Stimulated activated CD8-positive, alpha-beta memory T cell treated with anti-CD3 and anti-CD28 coated beads, Interleukin-7, amount 100 ng/mL, for 24 hours (primary cell): ENCODE measurements around the gene TBC1D3G.
"Not testable (repeated sequence)": the region's sequence is repeated elsewhere in the genome, so short reads cannot be mapped to it uniquely, and the experiment has no call there.

Experiments
- DNase-seq: peaks from one replicate; pipeline ENCODE4 v3.0.0-alpha.2; 2020; ENCODE audit warnings: low read depth

TBC1D3G gene

GRCh38 chr17:36323584-36323983 is at the start of gene TBC1D3G:
TSS of gene TBC1D3G (plus strand) at chr17:36323884. CDS start at chr17:36325412, 1,528 bp downstream.
- not testable (repeated sequence) for DNase-seq

GRCh38 chr17:36283256-36283655 is 40.4 kb upstream of the TBC1D3G start:
- DNase-seq: not testable (repeated sequence)

DNA sequence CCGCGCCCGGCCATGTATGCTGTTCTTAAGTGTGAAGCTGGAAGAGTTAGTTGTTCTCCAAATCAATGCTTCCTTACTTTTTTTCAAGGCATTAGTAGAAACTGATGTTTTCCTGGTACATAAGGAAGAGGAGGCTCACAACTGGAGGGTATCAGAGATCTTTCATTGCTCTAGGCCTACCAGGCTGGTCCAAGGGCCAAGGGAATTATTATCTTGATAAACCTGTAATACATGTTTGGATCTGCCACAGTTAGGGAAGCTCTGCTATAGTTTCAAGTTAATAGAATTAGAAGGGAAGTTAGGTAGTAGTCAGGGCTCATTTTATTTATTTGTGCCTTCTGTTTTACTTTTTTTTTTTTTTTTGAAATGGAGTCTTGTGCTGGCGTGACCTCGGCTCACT is 39.5 kb upstream of the TBC1D3G start:
- DNase-seq: not testable (repeated sequence)

DNA sequence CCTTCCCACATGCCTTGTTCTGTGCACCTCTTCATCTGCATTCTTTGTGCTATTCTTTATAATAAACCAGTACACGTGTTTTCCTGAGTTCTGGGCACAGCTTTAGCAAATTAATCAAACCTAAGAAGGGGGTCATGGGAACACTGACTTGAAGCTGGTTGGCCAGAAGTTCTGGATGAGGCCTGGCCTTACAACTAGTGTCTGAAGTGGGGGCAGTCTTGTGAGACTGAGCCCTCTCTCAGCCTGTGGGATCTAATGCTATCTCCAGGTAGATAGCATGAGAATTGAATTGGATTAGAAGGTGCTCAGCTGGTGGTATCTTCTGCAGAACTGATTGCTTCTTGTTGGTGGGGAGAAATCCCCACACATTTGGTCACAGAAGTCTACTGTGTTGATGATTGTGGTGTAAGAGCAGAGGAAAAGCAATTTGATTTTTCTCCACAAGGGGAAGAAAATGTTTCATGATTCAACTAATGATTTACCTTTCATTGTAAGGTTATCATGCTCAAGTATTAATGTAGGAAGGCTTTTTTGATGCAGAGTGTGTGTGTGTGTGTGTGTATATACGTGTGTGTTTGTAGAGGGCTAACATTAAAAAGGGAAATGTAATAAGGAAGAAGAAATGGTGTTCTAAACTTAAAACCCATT is 33.6 kb upstream of the TBC1D3G start:
- not testable (repeated sequence) for DNase-seq

DNA sequence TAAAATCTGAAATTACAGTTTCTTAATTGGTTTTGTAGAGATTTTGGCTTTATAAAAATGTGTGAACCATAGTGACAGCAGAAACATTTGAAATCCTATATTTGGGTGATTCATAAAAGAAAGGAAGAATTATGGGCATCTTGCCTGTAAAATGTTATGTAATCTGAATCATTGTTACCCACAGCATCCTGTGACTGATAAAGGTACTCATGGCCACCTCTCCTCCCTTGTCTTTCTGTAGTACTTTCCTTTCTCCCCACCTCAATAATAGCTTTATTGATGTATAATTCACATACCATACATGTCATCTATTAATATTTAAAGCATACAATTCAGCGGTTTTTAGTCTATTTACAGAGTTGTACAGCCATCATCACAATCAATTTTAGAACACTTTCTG is 28.5 kb upstream of the TBC1D3G start:
- DNase-seq: not testable (repeated sequence)

- not testable (repeated sequence) for DNase-seq
Measured at GRCh38 chr17:36315736-36316135, 7.9 kb upstream of the TBC1D3G start.

GRCh38 chr17:36362496-36362895 is 38.8 kb downstream of the TBC1D3G start:
- not testable (repeated sequence) for DNase-seq

GRCh38 chr17:36375938-36376337 is 52.3 kb downstream of the TBC1D3G start:
- DNase-seq: not testable (repeated sequence)
